Activated gamma-delta T cell treated with anti-CD3 and anti-CD28 coated beads, Interleukin-2, amount 50 U/mL, for 16 hours (primary cell): Measurements from ENCODE around the gene CYP2A7.
"Not testable (repeated sequence)": the region's sequence is repeated elsewhere in the genome, so short reads cannot be mapped to it uniquely, and the experiment has no call there.

ENCODE experiments used
- DNase-seq: peaks from one replicate; pipeline ENCODE4 v3.0.0-alpha.2; 2020; ENCODE audit warnings: low read depth

The CYP2A7 gene

DNA sequence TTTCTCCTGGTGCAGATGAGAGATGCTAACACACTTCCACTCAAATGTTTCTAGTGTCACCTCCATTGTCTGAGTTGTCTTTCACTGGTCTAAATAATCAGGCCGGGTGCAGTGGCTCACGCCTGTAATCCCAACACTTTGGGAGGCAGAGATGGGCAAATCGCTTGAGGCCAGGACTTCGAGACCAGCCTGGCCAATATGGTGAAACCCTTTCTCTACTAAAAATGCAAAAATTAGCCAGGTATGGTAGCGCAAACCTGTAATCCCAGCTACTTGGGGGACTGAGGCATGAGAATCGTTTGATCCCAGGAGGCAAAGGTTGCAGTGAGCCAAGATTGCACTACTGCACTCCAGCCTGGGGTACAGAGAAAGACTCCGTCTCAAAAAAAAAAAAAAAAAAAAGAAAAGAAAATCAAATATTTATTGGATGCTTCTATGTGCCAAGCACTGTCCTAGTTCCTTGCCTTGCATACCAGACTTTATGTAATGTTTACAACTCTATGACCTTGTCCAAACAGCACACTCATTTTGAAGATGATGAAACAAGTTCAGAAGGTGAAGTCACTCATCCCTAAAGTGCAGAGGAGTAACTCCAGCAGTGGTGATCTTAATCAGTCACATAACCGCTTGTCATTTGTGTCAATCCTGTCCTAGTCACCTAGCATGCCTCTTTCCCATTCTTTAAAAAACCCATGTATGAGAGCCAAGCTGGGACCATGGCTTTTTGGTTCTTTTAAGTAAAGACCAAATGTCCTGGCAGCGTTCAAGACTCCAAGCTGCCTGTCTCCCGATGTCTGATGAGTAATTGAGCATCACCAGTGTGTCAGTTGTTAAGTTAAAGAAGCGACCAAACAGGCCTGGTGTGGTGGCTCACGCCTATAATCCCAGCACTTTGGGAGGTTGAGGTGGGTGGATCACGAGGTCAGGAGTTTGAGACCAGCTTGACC is 15.1 kb upstream of the CYP2A7 start:
- not testable (repeated sequence) for DNase-seq

DNA sequence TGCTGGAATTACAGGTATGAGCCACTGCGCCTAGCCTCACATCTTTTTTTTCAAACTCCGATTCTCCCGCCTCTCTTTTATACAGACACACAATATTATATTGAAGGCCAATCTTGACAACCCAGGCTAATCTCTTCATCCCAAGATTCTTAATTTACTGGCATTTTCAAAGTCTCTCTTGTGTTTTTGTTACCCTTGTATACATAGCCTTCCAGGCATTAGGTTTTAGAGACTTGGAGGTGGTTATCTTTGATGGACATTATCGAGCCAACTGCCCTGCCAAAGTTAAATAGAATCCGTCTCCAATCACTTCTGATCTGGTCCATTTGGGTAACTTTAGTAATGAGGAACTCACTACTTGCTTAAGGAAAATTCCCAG is 14.4 kb upstream of the CYP2A7 start:
- no peak for DNase-seq

- no peak for DNase-seq
Measured at GRCh38 chr19:40893112-40893511, 11.1 kb upstream of the CYP2A7 start.

DNA sequence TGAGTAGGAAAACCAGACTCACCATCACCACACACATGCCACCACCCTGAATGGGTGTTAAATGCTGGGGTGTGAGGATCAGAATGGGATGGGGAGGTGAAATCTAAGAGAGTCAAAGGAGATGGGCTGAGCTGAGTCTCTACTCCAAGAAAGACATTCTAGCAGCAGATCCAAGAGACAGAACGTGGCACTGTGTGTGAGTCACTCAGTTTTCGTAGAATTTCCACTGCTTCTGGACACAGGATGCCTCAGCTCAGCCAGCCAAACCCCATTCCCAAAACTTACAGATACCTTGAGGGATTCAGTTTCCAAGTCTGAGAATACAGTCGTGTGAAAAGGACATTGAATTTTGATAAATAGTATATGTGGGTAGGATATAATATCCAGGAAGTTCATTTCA is 7.3 kb upstream of the CYP2A7 start:
- DNase-seq, result no peak

DNA sequence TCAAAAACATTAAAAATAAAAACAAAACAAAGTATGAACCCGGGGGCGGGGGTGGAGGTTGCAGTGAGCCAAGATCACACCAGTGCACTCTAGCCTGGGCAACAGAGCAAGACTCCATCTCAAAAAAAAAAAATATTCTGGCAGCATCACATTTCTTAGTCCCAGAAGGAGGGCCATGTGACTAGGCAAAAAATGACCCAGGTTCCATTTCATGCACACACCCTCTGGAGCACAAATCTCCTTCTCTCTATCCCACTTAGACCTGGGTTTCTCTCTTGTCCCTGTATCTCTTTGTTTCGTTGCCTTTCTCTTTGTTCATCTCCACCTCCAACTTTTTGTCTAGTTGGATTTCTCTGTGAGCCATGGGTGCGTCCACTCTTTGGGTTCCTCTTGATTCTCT is 6.2 kb upstream of the CYP2A7 start:
- DNase-seq, result no peak

DNA sequence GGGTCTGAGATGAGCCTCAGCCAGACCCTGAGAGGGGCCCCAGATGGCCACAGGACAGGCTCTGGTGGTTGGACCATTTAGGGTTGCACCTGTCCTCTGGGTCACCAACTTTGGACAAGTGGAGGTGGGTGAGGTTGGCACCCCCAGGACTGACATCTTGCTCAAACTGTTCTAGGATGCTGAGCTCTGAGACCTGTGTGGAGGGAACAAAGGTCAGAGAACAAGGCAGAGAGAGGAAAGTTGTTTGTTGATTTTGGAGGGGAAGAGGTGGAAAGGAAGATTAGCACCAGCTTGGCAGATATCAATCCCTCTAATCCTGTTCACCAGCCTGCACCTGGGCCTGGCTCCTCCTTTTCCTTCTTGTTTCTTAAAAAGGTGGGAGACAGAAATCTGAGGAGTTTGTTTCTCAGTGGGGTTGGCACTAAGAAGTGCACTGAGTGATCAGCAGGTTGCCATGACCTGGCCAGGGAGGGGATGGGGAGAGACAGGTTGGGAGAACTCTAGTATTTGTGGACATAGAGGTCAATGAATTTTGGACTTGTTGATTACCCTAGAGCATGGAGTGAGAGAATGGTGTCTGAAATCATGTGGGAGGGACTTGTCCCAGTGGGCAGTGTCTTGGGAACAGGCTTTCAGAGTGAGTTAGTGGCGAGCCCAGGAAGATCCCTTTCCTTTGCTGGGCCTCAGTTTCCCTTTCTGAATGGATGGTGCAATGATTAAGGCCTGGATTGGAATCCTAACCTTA is 2.3 kb upstream of the CYP2A7 start:
- not testable (repeated sequence) for DNase-seq

DNA sequence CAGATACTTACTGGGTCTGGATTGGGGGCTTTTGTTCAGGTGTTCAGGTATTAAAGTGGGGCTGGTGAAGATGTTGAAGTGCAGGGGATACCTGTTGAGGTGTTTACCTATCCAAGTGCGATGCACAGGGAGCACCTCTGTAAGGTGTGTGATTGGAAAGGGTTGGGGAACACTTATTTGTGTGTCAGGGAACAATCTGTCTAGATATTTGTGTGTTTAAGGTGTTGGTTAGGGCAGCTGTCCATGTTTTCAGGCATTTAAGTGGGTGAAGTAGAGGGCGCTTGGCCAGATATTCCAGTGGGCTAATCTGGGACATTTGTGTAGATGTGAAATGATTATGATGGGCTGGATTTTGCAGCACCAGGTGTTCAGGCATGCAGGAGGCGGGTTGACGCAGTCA is 2.7 kb downstream of the CYP2A7 start:
- not testable (repeated sequence) for DNase-seq

DNA sequence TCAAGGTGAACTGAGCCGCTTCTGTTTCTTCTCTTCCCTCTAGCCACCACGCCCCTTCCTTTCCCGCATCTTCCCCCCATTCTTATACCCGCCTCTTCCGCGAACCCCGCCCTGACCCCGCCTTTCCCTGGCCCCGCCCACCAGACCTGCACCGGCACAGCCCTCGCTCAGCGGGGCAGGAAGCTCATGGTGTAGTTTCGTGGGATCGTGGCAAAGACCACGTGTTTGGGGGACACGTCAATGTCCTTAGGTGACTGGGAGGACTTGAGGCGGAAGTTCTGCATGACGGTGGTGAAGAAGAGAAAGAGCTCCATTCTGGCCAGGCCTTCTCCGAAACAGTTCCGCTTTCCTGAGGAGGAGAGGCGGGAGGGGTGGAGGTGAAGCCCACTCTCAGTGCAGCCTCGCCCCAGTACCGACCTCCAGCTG is 6.5 kb downstream of the CYP2A7 start:
- peak; percentile 62 for DNase-seq

DNA sequence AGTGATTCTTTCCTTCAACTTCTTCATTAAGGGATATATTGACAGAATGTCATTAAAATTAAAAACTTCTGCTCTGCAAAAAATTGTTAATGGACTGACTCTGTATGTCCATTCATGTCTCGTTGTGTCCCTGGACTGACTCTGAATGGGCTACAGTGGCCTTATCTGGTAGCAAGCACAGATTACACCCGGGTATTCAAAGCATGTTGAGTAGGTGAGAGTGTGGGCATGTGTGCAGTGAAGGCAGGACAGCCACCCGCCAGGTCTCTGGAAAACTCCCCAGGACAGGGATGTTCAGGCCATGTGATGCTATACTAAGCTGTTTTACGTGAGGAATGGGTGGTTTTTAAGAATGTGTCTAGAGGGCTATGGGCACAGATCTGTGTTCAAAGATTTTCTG is 7.2 kb downstream of the CYP2A7 start:
- not testable (repeated sequence) for DNase-seq

GRCh38 chr19:40873873-40874272 is 8.2 kb downstream of the CYP2A7 start:
- not testable (repeated sequence) for DNase-seq

- DNase-seq, result no peak
Measured at GRCh38 chr19:40872209-40872608, 9.8 kb downstream of the CYP2A7 start.

DNA sequence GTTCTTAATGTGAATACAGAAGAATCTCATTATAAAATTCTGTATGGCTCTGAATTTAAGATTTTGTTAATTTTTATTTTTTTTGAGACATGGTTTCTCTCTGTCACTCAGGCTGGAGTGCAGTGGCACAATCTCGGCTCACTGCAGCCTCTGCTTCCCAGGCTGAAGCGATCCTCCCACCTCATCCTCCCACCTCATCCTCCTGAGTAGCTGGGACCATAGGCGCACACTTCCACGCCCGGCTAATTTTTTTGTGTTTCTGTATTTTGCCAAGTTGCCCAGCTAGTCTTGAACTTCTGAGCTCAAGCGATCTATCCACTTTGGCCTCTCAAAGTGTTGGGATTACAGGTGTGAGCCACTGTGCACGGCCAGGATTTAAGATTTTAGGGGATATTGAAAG is 14.3 kb downstream of the CYP2A7 start:
- DNase-seq, result no peak

DNA sequence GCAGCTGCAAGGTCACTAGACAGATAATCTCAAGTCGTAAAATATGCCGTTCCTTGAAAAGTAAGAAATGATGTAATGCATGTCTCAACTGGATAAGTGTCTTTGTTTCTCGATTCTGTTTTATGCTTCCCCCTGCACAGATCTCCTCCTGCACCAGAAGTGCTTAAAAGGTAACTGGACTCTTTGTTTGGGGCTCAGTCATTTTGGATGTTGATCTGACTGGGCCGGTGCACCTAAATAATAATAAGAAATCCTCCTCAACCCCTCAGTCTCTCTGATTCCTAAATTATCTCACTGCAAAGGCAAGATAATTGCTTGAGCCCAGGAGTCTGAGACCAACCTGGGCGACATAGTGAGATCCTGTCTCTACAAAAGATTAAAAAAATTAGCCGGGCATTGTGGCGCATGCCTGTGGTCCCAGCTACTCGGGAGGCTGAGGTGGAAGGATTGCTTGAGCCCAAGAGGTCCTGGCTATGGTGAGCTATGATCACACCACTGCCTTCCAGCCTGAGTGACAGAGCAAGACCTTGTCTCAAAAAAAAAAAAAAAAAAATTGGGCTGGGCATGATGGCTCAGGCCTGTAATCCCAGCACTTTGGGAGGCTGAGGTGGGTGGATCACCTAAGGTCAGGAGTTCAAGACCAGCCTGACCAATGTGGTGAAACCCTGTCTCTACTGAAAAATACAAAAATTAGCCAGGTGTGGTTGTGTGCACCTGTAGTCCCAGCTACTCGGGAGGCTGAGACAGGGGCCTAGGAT is 17.1 kb downstream of the CYP2A7 start:
- DNase-seq, result not testable (repeated sequence)

DNA sequence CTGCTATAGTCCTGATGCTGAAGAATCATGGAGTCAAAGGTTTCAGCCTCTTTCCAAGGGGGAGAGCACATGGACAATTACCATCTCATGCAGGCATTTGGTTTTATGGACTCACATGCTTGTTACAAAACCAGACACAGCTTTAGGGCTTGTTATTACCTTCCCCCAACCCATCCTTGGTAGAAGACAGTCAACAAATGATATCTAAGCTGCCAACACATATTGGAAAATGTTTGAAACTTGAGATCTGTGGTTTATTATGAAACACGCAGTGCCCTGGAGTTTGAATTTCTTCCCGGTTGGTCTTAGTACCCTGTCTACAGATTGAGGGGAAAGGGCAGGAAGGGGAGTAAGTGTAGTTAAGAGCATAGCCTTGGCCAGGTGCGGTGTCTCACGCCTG is 19.2 kb downstream of the CYP2A7 start:
- DNase-seq, result no peak

- DNase-seq, result no peak
Measured at GRCh38 chr19:40862333-40862732, 19.7 kb downstream of the CYP2A7 start.

GRCh38 chr19:40858109-40858508 is 23.9 kb downstream of the CYP2A7 start:
- DNase-seq, result no peak

DNA sequence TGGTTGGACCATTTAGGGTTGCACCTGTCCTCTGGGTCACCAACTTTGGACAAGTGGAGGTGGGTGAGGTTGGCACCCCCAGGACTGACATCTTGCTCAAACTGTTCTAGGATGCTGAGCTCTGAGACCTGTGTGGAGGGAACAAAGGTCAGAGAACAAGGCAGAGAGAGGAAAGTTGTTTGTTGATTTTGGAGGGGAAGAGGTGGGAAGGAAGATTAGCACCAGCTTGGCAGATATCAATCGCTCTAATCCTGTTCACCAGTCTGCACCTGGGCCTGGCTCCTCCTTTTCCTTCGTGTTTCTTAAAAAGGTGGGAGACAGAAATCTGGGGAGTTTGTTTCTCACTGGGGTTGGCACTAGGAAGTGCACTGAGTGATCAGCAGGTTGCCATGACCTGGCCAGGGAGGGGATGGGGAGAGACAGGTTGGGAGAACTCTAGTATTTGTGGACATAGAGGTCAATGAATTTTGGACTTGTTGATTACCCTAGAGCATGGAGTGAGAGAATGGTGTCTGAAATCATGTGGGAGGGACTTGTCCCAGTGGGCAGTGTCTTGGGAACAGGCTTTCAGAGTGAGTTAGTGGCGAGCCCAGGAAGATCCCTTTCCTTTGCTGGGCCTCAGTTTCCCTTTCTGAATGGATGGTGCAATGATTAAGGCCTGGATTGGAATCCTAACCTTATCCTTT is 29.4 kb downstream of the CYP2A7 start:
- not testable (repeated sequence) for DNase-seq

- DNase-seq, result not testable (repeated sequence)
Measured at GRCh38 chr19:40850277-40850676, 31.8 kb downstream of the CYP2A7 start, which contains the start of gene CYP2A6. CYP2A6 (minus strand) TSS chr19:40850447; CDS start chr19:40850426, 21 bp downstream.

DNA sequence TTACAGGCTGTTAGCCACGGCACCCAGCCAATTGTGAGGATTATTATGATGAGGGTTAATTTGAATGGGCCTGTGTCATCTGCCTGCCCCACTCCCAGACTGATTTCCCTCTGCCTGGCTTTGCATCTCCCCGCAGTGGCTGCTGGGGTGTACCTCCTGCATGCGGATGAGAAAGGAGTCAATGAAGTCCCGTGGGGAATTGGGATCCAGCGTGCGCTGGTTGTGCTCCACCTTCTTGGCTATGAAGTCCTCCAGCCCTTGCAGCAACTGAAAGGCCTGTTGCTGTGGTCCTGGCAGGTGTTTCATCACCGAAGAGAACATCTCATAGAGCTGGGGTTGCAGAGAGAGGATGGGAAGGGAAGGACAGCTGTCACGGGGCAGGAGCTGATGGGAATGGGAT is 35.3 kb downstream of the CYP2A7 start:
- not testable (repeated sequence) for DNase-seq

GRCh38 chr19:40843653-40844052 is 38.4 kb downstream of the CYP2A7 start:
- peak; percentile 62 for DNase-seq

- not testable (repeated sequence) for DNase-seq
Measured at GRCh38 chr19:40842997-40843652, 38.9 kb downstream of the CYP2A7 start.
